DOHH2 (cell line): ENCODE measurements around the gene ICAM5.

Experiments used
- H3F3A ChIP-seq: fragments of 200-600 bp; sonication (generic), shearing (Covaris generic); 2 replicates; pipeline ENCODE4 v1.6.0; 2016; ENCODE audit warnings: antibody characterized with exemption, mild to moderate bottlenecking; ENCODE audit not compliant: control insufficient read depth, insufficient read depth
- H3K27ac ChIP-seq: fragments of 200-600 bp; sonication (generic); 2 replicates; pipeline ENCODE4 v1.5.1; 2014; ENCODE audit warnings: low read depth, mild to moderate bottlenecking, low read length, moderate library complexity
- H3K27me3 ChIP-seq: fragments of 200-600 bp; sonication (generic); 2 replicates; pipeline ENCODE4 v1.6.1; 2014; ENCODE audit warnings: mild to moderate bottlenecking, low read length, mixed read lengths; ENCODE audit not compliant: control insufficient read depth
- H3K36me3 ChIP-seq: fragments of 200-600 bp; sonication (generic); 2 replicates; pipeline ENCODE4 v1.6.1; 2014; ENCODE audit warnings: mild to moderate bottlenecking, low read length, moderate library complexity, mixed read lengths; ENCODE audit not compliant: control insufficient read depth
- H3K4me1 ChIP-seq: fragments of 200-600 bp; sonication (generic); 2 replicates; pipeline ENCODE4 v1.6.1; 2014; ENCODE audit warnings: mild to moderate bottlenecking, low read length, mixed read lengths; ENCODE audit not compliant: control insufficient read depth
- H3K4me2 ChIP-seq: fragments of 200-600 bp; sonication (generic); 2 replicates; pipeline ENCODE4 v1.6.0; 2014; ENCODE audit warnings: mild to moderate bottlenecking, low read length, moderate library complexity
- H3K4me3 ChIP-seq: fragments of 200-600 bp; sonication (generic); 2 replicates; pipeline ENCODE4 v1.5.1; 2014; ENCODE audit warnings: mild to moderate bottlenecking, low read length, mixed read lengths
- H3K79me2 ChIP-seq: fragments of 200-600 bp; sonication (generic); 2 replicates; pipeline ENCODE4 v1.6.1; 2014; ENCODE audit warnings: mild to moderate bottlenecking, low read length, mixed read lengths; ENCODE audit not compliant: control insufficient read depth
- H3K9me2 ChIP-seq: fragments of 200-600 bp; sonication (generic); replicated peaks from 2 replicates; pipeline ENCODE4 v1.6.1; 2014; ENCODE audit warnings: mild to moderate bottlenecking, low read length, mixed read lengths; ENCODE audit not compliant: control insufficient read depth
- H3K9me3 ChIP-seq: fragments of 200-600 bp; sonication (generic); 2 replicates; pipeline ENCODE4 v1.6.1; 2014; ENCODE audit warnings: antibody characterized with exemption, low read length, mixed read lengths; ENCODE audit not compliant: control insufficient read depth, insufficient read depth
- H4K20me1 ChIP-seq: fragments of 200-600 bp; sonication (generic); 2 replicates; pipeline ENCODE4 v1.6.0; 2014; ENCODE audit warnings: low read depth, mild to moderate bottlenecking, antibody characterized with exemption, low read length, moderate library complexity; ENCODE audit not compliant: control insufficient read depth, insufficient read depth
- CTCF ChIP-seq: fragments of 200-600 bp; sonication (generic); IDR thresholded peaks from one replicate; pipeline ENCODE4 v1.5.1; 2014; ENCODE audit warnings: antibody characterized with exemption, mild to moderate bottlenecking, low read depth, low read length; ENCODE audit not compliant: poor library complexity, severe bottlenecking
- EZH2phosphoT487 ChIP-seq: fragments of 200-600 bp; sonication (generic); IDR thresholded peaks from 2 replicates; pipeline ENCODE4 v1.6.1; 2017; ENCODE audit warnings: borderline replicate concordance, mild to moderate bottlenecking, antibody characterized with exemption, low read length, moderate library complexity, mixed read lengths

The ICAM5 gene

GRCh38 chr19:10293637-10294367 is 4.0 kb downstream of the ICAM5 start:
- Histone ChIP-seq H3K27me3 (peaks cover 27% of the 10 kb centered on the region), H3K9me2 (no peaks in the 10 kb centered on the region), H3K79me2 (no peaks in the 10 kb centered on the region), H3K4me1 (peaks cover 52% of the 10 kb centered on the region), H3K9me3 (no peaks in the 10 kb centered on the region), H3K4me2 (no peak overlapping the region), H3K27ac (no peak overlapping the region), H3K4me3 (no peak overlapping the region), H3F3A (no peaks in the 10 kb centered on the region), H4K20me1 (no peaks in the 10 kb centered on the region), H3K36me3 (no peaks in the 10 kb centered on the region; the same call in 1 of the 2 replicates)
- TF ChIP-seq EZH2phosphoT487 (no peak), CTCF (no peak)

GRCh38 chr19:10294368-10294697 is 4.6 kb downstream of the ICAM5 start:
- Histone ChIP-seq H3K79me2 (no peaks in the 10 kb centered on the region), H3K27ac (no peak overlapping the region), H3K9me3 (no peaks in the 10 kb centered on the region), H3K9me2 (no peaks in the 10 kb centered on the region), H3K4me3 (no peak overlapping the region), H3K27me3 (peaks cover 27% of the 10 kb centered on the region), H3K4me2 (no peak overlapping the region), H4K20me1 (no peaks in the 10 kb centered on the region), H3K4me1 (peaks cover 47% of the 10 kb centered on the region), H3F3A (no peaks in the 10 kb centered on the region), H3K36me3 (no peaks in the 10 kb centered on the region; the same call in 1 of the 2 replicates)
- TF ChIP-seq CTCF = no peak
- no peak for TF ChIP-seq EZH2phosphoT487

GRCh38 chr19:10295305-10295846 is 5.6 kb downstream of the ICAM5 start:
- no peaks in the 10 kb centered on the region for H3K9me2 ChIP-seq
- peaks cover 42% of the 10 kb centered on the region for H3K4me1 ChIP-seq
- no peaks in the 10 kb centered on the region; the same call in 1 of the 2 replicates for H3K36me3 ChIP-seq
- H3K79me2 ChIP-seq = no peaks in the 10 kb centered on the region
- H3K27me3 ChIP-seq = peaks cover 18% of the 10 kb centered on the region
- H3K4me2 ChIP-seq = peak overlapping the region; percentile 97
- no peak overlapping the region for H3K27ac ChIP-seq
- peak overlapping the region; percentile 67 for H3K4me3 ChIP-seq
- H3K9me3 ChIP-seq = no peaks in the 10 kb centered on the region
- H4K20me1 ChIP-seq = no peaks in the 10 kb centered on the region
- H3F3A ChIP-seq = no peaks in the 10 kb centered on the region
- TF ChIP-seq EZH2phosphoT487 (no peak), CTCF (peak; percentile 27)
